Stimulated activated CD8-positive, alpha-beta memory T cell treated with anti-CD3 and anti-CD28 coated beads, Interleukin-7, amount 100 ng/mL, for 24 hours (primary cell): ENCODE results near the gene APC2.
A peak's percentile ranks its signal among the peaks of the same experiment; 100 is the strongest.

ENCODE experiments used
- DNase-seq: peaks from one replicate; pipeline ENCODE4 v3.0.0-alpha.2; 2020; ENCODE audit warnings: low read depth

The APC2 gene, protein sequence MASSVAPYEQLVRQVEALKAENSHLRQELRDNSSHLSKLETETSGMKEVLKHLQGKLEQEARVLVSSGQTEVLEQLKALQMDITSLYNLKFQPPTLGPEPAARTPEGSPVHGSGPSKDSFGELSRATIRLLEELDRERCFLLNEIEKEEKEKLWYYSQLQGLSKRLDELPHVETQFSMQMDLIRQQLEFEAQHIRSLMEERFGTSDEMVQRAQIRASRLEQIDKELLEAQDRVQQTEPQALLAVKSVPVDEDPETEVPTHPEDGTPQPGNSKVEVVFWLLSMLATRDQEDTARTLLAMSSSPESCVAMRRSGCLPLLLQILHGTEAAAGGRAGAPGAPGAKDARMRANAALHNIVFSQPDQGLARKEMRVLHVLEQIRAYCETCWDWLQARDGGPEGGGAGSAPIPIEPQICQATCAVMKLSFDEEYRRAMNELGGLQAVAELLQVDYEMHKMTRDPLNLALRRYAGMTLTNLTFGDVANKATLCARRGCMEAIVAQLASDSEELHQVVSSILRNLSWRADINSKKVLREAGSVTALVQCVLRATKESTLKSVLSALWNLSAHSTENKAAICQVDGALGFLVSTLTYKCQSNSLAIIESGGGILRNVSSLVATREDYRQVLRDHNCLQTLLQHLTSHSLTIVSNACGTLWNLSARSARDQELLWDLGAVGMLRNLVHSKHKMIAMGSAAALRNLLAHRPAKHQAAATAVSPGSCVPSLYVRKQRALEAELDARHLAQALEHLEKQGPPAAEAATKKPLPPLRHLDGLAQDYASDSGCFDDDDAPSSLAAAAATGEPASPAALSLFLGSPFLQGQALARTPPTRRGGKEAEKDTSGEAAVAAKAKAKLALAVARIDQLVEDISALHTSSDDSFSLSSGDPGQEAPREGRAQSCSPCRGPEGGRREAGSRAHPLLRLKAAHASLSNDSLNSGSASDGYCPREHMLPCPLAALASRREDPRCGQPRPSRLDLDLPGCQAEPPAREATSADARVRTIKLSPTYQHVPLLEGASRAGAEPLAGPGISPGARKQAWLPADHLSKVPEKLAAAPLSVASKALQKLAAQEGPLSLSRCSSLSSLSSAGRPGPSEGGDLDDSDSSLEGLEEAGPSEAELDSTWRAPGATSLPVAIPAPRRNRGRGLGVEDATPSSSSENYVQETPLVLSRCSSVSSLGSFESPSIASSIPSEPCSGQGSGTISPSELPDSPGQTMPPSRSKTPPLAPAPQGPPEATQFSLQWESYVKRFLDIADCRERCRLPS (N-terminal part only)

DNA sequence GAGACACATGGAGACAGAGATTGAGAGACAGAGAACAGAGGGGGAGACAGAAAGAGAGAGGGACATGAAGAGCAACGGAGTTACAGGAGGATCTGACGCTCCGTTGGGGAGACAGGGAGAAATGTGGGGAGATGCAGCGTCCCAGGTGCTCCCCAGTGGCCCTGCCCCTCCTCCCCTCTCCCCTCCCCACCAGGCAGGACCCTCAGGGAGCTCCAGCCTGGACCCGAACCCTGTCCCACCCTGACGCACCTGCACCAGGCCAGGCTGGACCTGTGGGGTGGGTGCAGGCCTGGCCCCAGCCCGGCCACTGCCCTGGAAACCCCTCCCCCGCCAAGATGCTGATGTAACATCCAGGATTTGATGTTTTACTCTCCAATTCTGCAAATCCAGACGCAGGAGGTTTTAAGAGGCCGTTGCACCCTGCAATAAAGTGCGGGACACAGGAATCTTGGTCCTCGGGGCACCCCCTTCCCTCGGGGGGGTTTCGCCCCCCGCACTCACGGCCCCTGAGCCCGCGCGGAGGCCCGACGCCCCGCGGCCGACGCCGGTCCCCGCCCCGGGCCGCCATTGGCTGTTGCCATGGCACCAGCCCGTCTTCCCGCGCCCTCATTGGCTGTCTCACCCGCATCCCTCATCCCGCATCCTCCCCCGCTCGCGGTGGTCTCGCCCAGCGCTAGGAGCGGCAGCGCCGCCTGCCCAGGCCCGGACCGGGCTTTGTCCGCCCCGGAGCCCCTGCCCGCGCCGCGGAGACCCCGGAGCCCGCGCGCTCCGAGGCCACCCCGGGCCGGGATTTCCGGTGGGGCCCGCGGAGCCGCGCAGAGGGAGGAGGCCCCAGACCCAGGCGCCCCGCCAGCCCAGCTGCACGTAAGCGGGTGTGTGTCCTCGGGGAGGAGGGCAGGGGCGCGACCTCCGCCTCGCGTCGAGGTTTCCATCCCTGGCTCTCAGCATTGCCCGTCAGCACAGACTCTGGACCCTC lies at the start of gene APC2:
TSS of gene APC2 (plus strand) at position 655 of the 976 bp plus-strand sequence. CDS start 2,881 bp downstream, outside the sequence.
- DNase-seq: no peak

DNA sequence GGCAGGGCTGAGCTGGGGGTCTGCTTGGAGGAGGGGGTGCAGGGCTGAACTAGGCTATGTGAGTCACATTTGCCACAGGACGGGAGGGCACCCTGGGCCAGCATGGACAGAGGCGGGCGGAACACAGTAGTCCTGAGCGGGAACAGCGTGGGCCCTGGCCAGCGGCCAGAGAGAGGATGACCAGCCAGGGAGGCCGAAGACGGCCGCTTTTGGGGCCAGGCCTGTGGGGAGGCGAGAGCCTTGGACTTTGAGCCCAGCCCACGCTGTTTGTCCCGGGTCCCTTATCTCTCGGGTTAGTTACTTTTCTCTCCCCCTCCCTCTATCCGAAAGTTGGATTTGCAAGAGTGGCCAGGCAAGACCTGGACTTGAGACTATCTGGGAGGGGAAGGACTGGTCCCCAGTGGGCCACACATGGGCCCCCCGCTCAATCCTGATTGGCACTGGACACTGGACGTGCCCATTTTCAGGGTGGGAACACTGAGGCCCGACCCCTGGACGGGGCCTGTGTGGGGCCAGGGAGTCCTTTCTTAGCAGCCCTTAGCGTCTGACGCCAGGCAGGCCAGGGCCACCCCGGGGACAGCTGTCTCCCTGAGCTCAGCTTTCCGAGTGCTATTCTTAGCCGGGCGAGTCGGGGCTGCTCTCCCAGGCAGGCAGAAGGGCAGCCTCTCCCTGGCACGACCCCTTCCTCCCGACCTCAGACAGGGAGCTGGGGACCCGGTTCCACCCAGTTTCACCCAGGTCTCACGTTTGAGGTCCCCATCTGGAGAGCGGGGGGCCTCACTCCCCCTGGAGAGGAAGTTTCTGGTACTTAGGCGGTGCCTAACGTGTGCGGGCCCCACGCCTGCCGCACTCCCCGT lies 49.4 kb upstream of the APC2 start:
- no peak for DNase-seq

DNA sequence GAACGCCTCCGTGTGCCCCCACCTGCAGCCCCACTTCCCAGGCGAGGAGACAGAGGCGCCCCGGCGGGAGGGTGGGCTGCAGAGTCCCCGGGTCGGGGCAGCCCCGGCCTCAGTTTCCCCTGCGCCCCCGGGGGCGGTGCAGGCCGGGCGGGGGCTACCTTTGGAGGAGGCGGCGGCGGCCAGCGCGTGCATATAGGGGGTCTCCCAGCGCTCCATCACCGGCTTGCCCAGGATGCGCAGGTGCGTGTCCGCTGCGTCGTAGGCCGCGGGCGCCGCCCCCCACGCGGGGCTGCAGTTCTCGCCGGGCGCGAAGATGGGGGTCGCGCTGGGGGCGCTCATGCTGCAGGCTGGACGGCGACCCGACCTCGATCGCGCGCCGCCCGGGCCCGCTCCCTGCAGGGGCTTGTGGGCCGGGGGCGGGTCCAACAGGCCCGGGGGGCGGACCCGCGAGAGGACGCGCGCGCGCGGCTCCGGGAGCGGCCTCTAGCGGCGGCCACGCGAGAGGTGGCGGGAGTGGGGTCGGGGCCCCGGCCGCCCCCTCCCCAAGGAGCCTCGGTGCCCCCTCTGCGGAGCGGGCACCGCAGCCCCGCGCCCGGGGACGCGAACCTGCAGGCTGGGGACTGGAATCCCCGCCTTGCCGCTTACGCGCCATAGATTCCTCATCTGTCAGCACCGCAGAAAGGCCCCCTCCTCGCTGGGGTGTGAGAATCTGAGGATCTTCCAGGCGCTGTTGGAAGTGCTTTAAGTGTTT lies 48.6 kb upstream of the APC2 start, which contains the start of gene GAMT:
TSS of gene GAMT (minus strand) at position 405 of the 751 bp plus-strand sequence. CDS start at position 339, 66 bp downstream.
- no peak for DNase-seq

- no peak for DNase-seq
Observed at GRCh38 chr19:1401889-1402217, 48.1 kb upstream of the APC2 start.

DNA sequence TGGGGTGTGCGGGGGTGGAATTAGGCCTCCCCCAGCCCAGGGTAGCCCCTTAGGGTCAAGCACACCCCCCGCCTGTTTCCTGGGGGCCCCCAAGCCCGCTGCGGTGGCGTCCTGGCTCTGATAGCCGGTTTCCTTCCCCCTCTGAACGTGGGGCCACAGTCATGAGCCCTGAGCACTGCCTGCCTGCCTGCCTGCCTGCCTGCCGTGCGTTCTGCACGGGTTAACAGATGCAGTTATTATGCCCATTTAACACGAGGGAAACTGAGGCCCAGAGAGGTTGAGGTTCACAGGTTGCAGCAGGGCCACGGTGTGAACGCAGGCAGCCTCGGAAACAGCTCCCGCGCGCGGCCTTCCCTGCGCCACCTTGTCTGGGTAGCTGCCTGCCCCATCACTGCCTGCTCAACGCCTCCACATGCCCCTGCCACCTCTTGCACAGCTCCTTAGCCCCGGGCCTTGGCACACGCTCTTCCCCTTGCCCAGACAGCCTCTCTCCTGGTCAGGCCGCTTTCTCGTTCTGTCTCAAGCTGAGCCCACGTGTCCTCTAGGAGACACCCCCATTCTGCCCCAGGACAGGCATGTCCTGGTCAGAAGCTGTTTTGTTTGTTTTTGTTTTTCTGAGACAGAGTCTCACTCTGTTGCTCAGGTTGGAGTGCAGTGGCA lies 47.4 kb upstream of the APC2 start:
- no peak for DNase-seq

GRCh38 chr19:1406774-1407527 lies 43.0 kb upstream of the APC2 start:
- peak; percentile 96 for DNase-seq

DNA sequence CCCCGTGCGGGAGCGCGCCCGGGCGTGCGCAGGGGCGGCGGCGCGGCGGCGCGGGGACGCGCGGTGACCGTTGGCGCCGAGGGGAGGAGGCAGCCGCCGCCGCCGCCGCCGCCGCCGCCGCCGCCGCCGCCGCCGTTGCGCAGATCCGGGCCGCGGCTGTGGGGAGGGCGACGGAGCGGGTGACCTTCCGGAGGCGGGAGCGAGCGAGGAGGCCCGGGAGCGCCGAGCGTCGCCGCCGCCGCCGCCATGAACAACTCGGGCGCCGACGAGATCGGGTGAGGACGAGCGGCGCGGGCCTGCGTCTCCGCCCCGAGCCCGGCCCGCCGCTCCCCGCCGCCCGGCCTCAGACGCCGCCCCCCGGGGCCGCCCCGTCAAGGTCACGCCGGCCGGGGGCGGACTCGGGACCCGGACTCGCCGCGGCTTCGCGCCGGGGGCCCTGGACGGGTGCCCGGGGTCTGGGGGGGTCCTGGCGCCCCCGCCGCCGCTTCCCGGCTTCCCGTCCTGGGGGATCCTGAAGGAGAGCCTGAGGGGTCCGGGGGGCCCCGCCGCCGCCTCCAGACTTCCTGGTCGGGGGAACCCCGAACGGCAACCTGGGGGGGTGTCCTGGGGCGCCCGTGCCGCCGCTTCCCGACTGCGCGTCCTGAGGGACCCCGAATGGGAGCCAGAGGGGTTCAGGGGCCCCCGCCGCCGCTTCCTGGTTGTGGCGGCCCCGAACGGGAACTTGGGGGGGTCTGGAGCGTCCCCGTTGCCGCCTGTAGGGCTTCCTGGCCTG lies 42.2 kb upstream of the APC2 start, which contains the start of gene DAZAP1:
TSS of gene DAZAP1 (plus strand) at position 59 of the 772 bp plus-strand sequence. CDS start at position 247, 188 bp downstream.
- DNase-seq: no peak

GRCh38 chr19:1408300-1409203 lies 41.4 kb upstream of the APC2 start:
- no peak for DNase-seq

GRCh38 chr19:1409204-1410005 lies 40.5 kb upstream of the APC2 start:
- DNase-seq: no peak

DNA sequence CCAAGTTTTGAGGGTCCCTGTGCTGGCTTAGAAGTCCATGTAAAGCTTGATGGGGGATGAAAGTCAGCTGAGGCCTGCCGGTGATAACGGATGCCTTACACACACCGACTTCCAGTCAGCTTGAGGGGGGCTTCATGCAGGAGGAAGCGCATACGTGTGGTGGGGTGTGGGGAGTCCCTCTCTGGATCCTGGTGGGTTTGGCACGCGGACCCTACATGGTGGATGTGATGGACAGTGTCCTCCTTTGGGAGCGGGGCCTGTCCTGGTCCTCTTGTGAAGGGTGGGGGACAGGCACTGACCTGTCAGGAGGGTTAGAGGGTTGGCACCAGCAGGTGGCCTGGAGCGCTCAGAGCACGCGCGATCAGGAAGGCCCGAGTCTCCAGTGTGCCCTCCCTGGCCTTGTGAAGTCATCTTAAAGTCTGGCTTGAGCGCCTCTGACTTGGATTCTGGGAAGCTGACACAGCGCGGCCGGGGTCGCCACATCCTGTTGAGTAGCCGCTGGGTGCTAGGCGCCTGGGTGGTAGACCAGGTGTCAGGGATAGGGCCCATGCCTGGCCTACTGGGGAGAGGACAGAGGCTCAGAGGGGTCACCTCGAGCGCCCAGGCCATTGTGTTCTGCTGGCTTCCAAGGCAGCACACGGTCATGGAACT lies 39.7 kb upstream of the APC2 start:
- DNase-seq: no peak

- no peak for DNase-seq
Observed at GRCh38 chr19:1410789-1411188, 39.1 kb upstream of the APC2 start.

DNA sequence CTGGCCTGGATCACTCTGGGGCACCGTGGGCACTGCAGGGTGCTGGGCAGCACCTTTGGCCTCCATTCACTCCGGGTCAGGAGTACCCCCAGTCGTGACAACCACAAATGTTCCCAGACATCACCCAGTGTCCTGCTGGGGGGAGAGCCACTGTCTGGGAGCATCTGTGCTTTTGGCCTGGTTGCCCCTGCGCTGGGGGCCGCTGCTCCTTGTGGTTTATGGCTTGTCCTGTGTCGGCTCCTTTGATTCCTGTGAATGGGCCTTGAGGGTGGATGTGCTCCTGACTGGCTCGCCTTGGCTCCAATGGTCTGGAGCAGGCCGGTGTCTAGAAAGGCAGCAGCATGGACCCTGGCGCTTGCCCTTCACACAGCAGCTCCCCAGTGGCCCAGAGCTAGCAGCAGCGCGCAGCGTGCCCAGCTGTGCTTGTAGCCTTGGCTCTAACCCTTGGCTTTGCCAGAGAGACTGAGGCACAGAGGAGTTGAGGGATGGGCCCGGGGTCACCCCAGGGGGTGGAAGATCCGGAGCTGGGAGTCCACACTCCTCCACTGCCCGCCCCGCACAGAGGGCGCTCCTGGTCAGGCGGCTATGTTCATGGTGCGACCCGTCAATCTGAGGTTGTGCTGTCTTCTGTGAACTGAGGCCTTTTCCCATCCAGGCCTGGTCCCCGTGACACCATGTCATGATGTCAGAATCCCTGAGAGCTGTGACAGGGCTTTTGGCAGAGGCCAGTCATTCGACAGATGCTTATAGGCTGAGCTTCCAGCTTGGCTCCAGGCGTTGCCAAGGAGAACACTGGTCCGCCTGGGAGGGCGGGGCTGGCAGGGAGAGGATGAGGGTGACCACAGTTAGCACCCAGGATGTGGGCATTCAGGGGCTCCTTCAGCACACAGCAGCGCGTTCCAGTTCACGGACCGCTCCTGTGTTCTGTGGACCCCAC lies 38.4 kb upstream of the APC2 start:
- DNase-seq: no peak

- no peak for DNase-seq
Observed at GRCh38 chr19:1412323-1412923, 37.5 kb upstream of the APC2 start.
